Glutamatergic neuron (in vitro differentiated cells): ENCODE results near the gene CYP2D6. TPM values are rescaled to one million over a fixed set of nuclear protein-coding genes. Genes with fewer than 3 reads are reported as not detected.
"Not testable (repeated sequence)": the region's sequence is repeated elsewhere in the genome, so short reads cannot be mapped to it uniquely, and the experiment has no call there.

Source experiments
- DNase-seq: peaks from one replicate; pipeline ENCODE4 v3.0.0; 2022
- H3K27ac Mint-ChIP-seq: one replicate; pipeline ENCODE4 v1.8.0; 2020; ENCODE audit warnings: mild to moderate bottlenecking, mixed read lengths, inconsistent platforms; ENCODE audit not compliant: unreplicated experiment
- H3K27me3 Mint-ChIP-seq: one replicate; pipeline ENCODE4 v1.8.0; 2020; ENCODE audit warnings: mild to moderate bottlenecking, moderate library complexity, mixed read lengths, inconsistent platforms; ENCODE audit not compliant: unreplicated experiment
- H3K36me3 Mint-ChIP-seq: one replicate; pipeline ENCODE4 v1.8.0; 2020; ENCODE audit warnings: mild to moderate bottlenecking, mixed read lengths, inconsistent platforms; ENCODE audit not compliant: unreplicated experiment
- H3K4me1 Mint-ChIP-seq: one replicate; pipeline ENCODE4 v1.8.0; 2020; ENCODE audit warnings: mild to moderate bottlenecking, low read depth, mixed read lengths, inconsistent platforms; ENCODE audit not compliant: unreplicated experiment
- H3K4me3 Mint-ChIP-seq: one replicate; pipeline ENCODE4 v1.8.0; 2020; ENCODE audit warnings: mild to moderate bottlenecking, mixed read lengths, inconsistent platforms; ENCODE audit not compliant: unreplicated experiment
- H3K9me3 Mint-ChIP-seq: one replicate; pipeline ENCODE4 v1.8.0; 2020; ENCODE audit warnings: mild to moderate bottlenecking, moderate library complexity, mixed read lengths, inconsistent platforms; ENCODE audit not compliant: unreplicated experiment
- CTCF ChIP-seq: fragments of 200-600 bp; sonication (generic); IDR thresholded peaks from one replicate; pipeline ENCODE4 v1.5.0; 2021; ENCODE audit not compliant: partially characterized antibody, unreplicated experiment
- total RNA-seq: library from RNA; stranded (reverse); fragmentation: NEBNext Ultra II Directional; extraction: Animal tissue kit (Norgen Biotek cat#: 25700); gene quantifications from one replicate; pipeline ENCODE4 v1.2.1, GENCODE V29; 2021; ENCODE audit not compliant: unreplicated experiment

CYP2D6 gene
- total RNA-seq, 1 donor from 2014 or later: 15.9 TPM

- Mint-ChIP-seq H3K36me3 (peaks cover 16% of the 10 kb centered on the region), H3K9me3 (peaks cover 15% of the 10 kb centered on the region), H3K4me3 (no peak overlapping the region), H3K27me3 (peaks cover 5% of the 10 kb centered on the region), H3K27ac (peak overlapping the region; percentile 23), H3K4me1 (peaks cover 5% of the 10 kb centered on the region)
- no peak for TF ChIP-seq CTCF
- no peak for DNase-seq
Observed at GRCh38 chr22:42134100-42135020, 3.8 kb upstream of the CYP2D6 start.

GRCh38 chr22:42132457-42132856 lies 1.8 kb upstream of the CYP2D6 start:
- Mint-ChIP-seq H3K27me3 (peaks cover 5% of the 10 kb centered on the region), H3K36me3 (peaks cover 16% of the 10 kb centered on the region), H3K9me3 (peaks cover 21% of the 10 kb centered on the region), H3K4me1 (peaks cover 5% of the 10 kb centered on the region), H3K27ac (no peak overlapping the region), H3K4me3 (no peak overlapping the region)
- TF ChIP-seq CTCF: no peak
- DNase-seq: no peak

GRCh38 chr22:42131562-42131961 lies 952 bp upstream of the CYP2D6 start:
- TF ChIP-seq CTCF: no peak
- Mint-ChIP-seq H3K27ac (no peak overlapping the region), H3K4me3 (no peak overlapping the region), H3K27me3 (peaks cover 7% of the 10 kb centered on the region), H3K36me3 (peaks cover 16% of the 10 kb centered on the region), H3K4me1 (peaks cover 5% of the 10 kb centered on the region), H3K9me3 (peaks cover 22% of the 10 kb centered on the region)
- no peak for DNase-seq

- peaks cover 22% of the 10 kb centered on the region for H3K9me3 Mint-ChIP-seq
Observed at GRCh38 chr22:42130182-42130581, 428 bp downstream of the CYP2D6 start.

GRCh38 chr22:42128776-42129694 lies 1.6 kb downstream of the CYP2D6 start:
- not testable (repeated sequence) for H3K27me3 Mint-ChIP-seq
- peaks cover 22% of the 10 kb centered on the region for H3K9me3 Mint-ChIP-seq

More at GRCh38 chr22:42130182-42130581, 428 bp downstream of the CYP2D6 start:
- not testable (repeated sequence) for H3K27ac Mint-ChIP-seq, DNase-seq, H3K27me3 Mint-ChIP-seq, H3K4me3 Mint-ChIP-seq, H3K4me1 Mint-ChIP-seq
- peaks cover 16% of the 10 kb centered on the region for H3K36me3 Mint-ChIP-seq

GRCh38 chr22:42128007-42128406 lies 2.6 kb downstream of the CYP2D6 start:
- not testable (repeated sequence) for H3K36me3 Mint-ChIP-seq, H3K27ac Mint-ChIP-seq, H3K4me3 Mint-ChIP-seq, H3K4me1 Mint-ChIP-seq, DNase-seq, H3K27me3 Mint-ChIP-seq
- peaks cover 18% of the 10 kb centered on the region for H3K9me3 Mint-ChIP-seq

More at GRCh38 chr22:42128776-42129694, 1.6 kb downstream of the CYP2D6 start:
- not testable (repeated sequence) for H3K4me3 Mint-ChIP-seq, DNase-seq, H3K27ac Mint-ChIP-seq, H3K4me1 Mint-ChIP-seq
- peaks cover 12% of the 10 kb centered on the region for H3K36me3 Mint-ChIP-seq
